Thyroid gland (tissue), 4 donors: ENCODE measurements around the gene LRRC4. TPM values are rescaled to one million over a fixed set of nuclear protein-coding genes. Genes with fewer than 3 reads are reported as not detected.
A peak's percentile ranks its signal among the peaks of the same experiment; 100 is the strongest.

Experiments used
- DNase-seq, 2 donors: peaks; one replicate each; pipeline ENCODE4 v3.0.0-alpha.2; 2019
- H3K27ac ChIP-seq, 3 donors: fragments of 200-600 bp; sonication (generic); 1 replicate in 2 of 3; 2 replicates in 1 of 3; pipeline ENCODE4 v1.5.1; 2016 to 2019; ENCODE audit warnings: mild to moderate bottlenecking in 1 of 3, moderate library complexity in 1 of 3
- H3K27me3 ChIP-seq: fragments of 200-600 bp; sonication (generic); one replicate; pipeline ENCODE4 v1.5.1; 2019
- H3K36me3 ChIP-seq, 2 donors: fragments of 200-600 bp; sonication (generic); one replicate each; pipeline ENCODE4 v1.5.1; 2016 to 2019
- H3K4me1 ChIP-seq, 2 donors: fragments of 200-600 bp; sonication (generic); one replicate each; pipeline ENCODE4 v1.5.1; 2017 to 2019
- H3K4me3 ChIP-seq, 3 donors: fragments of 200-600 bp; sonication (generic); replicated peaks in 1 of 3; 1 replicate in 2 of 3; 2 replicates in 1 of 3; pipeline ENCODE4 v1.5.1; 2016; ENCODE audit warnings: mild to moderate bottlenecking in 1 of 3
- H3K9me3 ChIP-seq: fragments of 200-600 bp; sonication (generic); one replicate; pipeline ENCODE4 v1.5.1; 2017
- POLR2A ChIP-seq, 2 donors: fragments of 450-650 bp; IDR thresholded peaks; one replicate each; pipeline ENCODE4 v1.6.1; 2017; ENCODE audit warnings: antibody characterized with exemption in 2 of 2, mild to moderate bottlenecking in 2 of 2, moderate library complexity in 1 of 2
- WGBS, 2 donors: methylation state at CpG; one replicate each; pipeline ENCODE4 v1.1.5; 2017; 5-methylcytosine and 5-hydroxymethylcytosine counted together
- intact Hi-C: fragments of 100-400 bp; cut with DNase I; formaldehyde crosslinking; loops from one replicate; pipeline ENCODE4 v1.15.1; 2023
- total RNA-seq, 4 donors: library from RNA; depleted of rRNA; stranded (reverse); fragments of >200 nt; gene quantifications; one replicate each; pipeline ENCODE4 v1.2.3, GENCODE V29; 2016
- TF ChIP-seq, protein P1 (sequence below), 6 experiments: fragments of 200-600 bp in 3 of 6; fragments of 450-650 bp in 3 of 6; sonication (generic) in 3 of 6; IDR thresholded peaks; one replicate each; pipeline ENCODE4 v1.5.1; 2016 to 2019; ENCODE audit warnings: antibody characterized with exemption in 6 of 6, mild to moderate bottlenecking in 2 of 6, inconsistent platforms in 1 of 6, moderate library complexity in 1 of 6

LRRC4 gene
- total RNA-seq, 4 donors from 2014 or later, result 0.39 to 3.7 (median 0.95) TPM

DNA sequence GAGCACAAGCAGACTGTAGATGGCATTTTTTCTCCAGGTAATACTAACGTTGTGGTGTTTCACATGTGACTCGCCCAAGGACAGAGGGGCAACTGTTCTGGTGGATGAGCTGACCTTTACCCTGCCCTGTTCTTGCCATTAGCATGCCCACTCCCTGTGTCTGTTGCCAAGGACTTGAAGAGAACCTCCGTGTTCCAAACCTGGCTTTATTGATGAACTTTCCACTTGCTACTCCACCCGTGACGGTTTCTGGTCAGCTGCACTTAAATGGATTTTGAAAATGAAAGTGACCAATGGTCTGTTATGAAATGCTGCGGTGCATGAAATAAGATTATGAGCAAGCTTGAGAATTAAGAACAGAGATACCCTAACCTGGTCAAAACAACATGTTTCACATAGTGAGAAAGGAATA lies 30.4 kb downstream of the LRRC4 start:
- Histone ChIP-seq H3K9me3 (no peaks in the 10 kb centered on the region), H3K4me1 (peaks cover 3 to 48% of the 10 kb centered on the region in 2 donors), H3K27me3 (no peaks in the 10 kb centered on the region), H3K4me3 (no peak overlapping the region), H3K36me3 (no peaks in the 10 kb centered on the region), H3K27ac (no peak overlapping the region)
- peak in 1 of 2 donors; percentile 7 for DNase-seq
- intact Hi-C loops, result no loop called here
- 69 to 84% methylated on average over 6 of the region's 6 CpGs for WGBS, 2 donors
- TF ChIP-seq POLR2A (IDR thresholded peaks at IDR 0.05), result no peak
- TF ChIP-seq, protein P1, sequence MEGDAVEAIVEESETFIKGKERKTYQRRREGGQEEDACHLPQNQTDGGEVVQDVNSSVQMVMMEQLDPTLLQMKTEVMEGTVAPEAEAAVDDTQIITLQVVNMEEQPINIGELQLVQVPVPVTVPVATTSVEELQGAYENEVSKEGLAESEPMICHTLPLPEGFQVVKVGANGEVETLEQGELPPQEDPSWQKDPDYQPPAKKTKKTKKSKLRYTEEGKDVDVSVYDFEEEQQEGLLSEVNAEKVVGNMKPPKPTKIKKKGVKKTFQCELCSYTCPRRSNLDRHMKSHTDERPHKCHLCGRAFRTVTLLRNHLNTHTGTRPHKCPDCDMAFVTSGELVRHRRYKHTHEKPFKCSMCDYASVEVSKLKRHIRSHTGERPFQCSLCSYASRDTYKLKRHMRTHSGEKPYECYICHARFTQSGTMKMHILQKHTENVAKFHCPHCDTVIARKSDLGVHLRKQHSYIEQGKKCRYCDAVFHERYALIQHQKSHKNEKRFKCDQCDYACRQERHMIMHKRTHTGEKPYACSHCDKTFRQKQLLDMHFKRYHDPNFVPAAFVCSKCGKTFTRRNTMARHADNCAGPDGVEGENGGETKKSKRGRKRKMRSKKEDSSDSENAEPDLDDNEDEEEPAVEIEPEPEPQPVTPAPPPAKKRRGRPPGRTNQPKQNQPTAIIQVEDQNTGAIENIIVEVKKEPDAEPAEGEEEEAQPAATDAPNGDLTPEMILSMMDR (IDR thresholded peaks at IDR 0.05), result no peak

DNA sequence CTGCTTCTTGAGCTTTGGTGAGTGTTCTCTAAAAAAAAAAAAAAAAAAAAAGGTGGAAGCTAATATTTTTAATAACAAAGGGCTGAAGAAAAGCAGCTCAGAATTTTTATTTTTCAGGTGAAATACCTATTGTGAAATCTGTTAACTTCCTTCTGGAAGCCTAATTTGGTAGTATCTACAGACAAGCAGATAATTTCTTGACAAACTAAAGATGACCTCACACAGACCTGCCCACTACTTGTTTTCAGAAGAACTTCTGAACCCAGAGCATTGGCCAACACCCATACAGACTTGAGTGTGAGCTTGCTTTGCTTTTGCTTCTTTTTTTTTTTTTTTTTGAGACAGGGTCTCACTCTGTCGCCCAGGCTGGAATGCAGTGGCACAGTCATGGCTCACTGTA lies 31.2 kb downstream of the LRRC4 start:
- intact Hi-C loops, result no loop called here
- no peak overlapping the region for H3K4me3 ChIP-seq
- DNase-seq, result no peak
- H3K27ac ChIP-seq, result no peak overlapping the region
- H3K27me3 ChIP-seq, result no peaks in the 10 kb centered on the region
- WGBS, 2 donors, result 90 to 93% methylated on average over 1 of the region's 1 CpG
- H3K4me1 ChIP-seq, result peaks cover 11 to 48% of the 10 kb centered on the region in 2 donors
- TF ChIP-seq, protein P1 (IDR thresholded peaks at IDR 0.05), result no peak
- TF ChIP-seq POLR2A (IDR thresholded peaks at IDR 0.05), result no peak
- no peaks in the 10 kb centered on the region for H3K9me3 ChIP-seq
- H3K36me3 ChIP-seq, result no peaks in the 10 kb centered on the region

- no peak overlapping the region for H3K27ac ChIP-seq
- WGBS, 2 donors, result 90 to 94% methylated on average over 2 of the region's 2 CpGs
Measured at GRCh38 chr7:127998671-127999070, 32.6 kb downstream of the LRRC4 start.

DNA sequence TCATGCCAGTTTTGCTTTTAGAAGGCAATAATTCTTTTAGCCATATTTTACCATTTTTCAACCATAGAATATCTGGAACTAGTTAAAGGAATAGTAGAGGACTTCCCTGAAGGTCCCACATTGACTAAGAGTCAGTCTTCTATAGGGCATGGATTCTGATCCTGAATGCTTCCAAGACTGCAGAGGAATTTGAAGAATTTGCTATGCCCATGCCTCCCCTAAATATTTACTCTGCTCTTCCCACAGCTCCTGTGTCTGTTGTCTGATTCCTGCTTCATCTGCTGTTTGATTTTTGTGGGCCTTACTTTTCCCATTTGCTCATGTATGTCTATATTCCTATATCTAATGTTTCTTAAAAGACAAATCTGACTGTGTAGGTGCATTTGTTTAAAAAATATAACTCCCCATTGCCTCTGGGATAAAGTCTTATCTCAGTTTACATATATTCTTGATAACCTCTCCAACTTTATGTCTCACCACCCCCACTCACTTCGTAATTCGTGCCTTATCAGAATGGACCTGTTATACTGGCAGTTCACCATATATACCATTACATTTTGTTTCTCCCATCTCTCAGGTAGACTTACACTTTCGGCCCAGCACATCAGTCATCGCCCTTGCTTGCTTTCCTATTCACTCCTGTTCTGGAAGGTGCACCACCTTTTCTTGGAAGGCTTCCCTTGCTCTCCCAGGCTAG lies 33.9 kb downstream of the LRRC4 start:
- WGBS, 2 donors, result 94 to 96% methylated on average over 4 of the region's 4 CpGs
- Histone ChIP-seq H3K4me1 (peaks cover 9 to 42% of the 10 kb centered on the region in 2 donors), H3K4me3 (no peak overlapping the region), H3K27me3 (no peaks in the 10 kb centered on the region), H3K36me3 (no peaks in the 10 kb centered on the region), H3K27ac (no peak overlapping the region), H3K9me3 (no peaks in the 10 kb centered on the region)
- no peak for DNase-seq
- intact Hi-C loops, result no loop called here
- TF ChIP-seq POLR2A (IDR thresholded peaks at IDR 0.05), result no peak
- TF ChIP-seq, protein P1 (IDR thresholded peaks at IDR 0.05), result no peak

More at GRCh38 chr7:127998671-127999070, 32.6 kb downstream of the LRRC4 start:
- peaks cover 9 to 42% of the 10 kb centered on the region in 2 donors for H3K4me1 ChIP-seq
- H3K27me3 ChIP-seq, result no peaks in the 10 kb centered on the region
- intact Hi-C loops, result no loop called here
- H3K9me3 ChIP-seq, result no peaks in the 10 kb centered on the region
- no peak for TF ChIP-seq POLR2A (IDR thresholded peaks at IDR 0.05)
- no peak for DNase-seq
- H3K36me3 ChIP-seq, result no peaks in the 10 kb centered on the region
- no peak overlapping the region for H3K4me3 ChIP-seq

GRCh38 chr7:127996253-127997071 lies 34.8 kb downstream of the LRRC4 start:
- Histone ChIP-seq H3K36me3 (no peaks in the 10 kb centered on the region), H3K4me1 (peaks cover 12 to 40% of the 10 kb centered on the region in 2 donors), H3K27ac (no peak overlapping the region), H3K4me3 (no peak overlapping the region), H3K9me3 (no peaks in the 10 kb centered on the region), H3K27me3 (no peaks in the 10 kb centered on the region)
- TF ChIP-seq POLR2A (IDR thresholded peaks at IDR 0.05), result no peak
- TF ChIP-seq, protein P1 (IDR thresholded peaks at IDR 0.05), result no peak
- 91 to 93% methylated on average over 11 of the region's 11 CpGs for WGBS, 2 donors
- intact Hi-C loops, result no loop called here
- DNase-seq, result no peak
